ENCODE results near the gene RAB34.

Gene RAB34

DNA sequence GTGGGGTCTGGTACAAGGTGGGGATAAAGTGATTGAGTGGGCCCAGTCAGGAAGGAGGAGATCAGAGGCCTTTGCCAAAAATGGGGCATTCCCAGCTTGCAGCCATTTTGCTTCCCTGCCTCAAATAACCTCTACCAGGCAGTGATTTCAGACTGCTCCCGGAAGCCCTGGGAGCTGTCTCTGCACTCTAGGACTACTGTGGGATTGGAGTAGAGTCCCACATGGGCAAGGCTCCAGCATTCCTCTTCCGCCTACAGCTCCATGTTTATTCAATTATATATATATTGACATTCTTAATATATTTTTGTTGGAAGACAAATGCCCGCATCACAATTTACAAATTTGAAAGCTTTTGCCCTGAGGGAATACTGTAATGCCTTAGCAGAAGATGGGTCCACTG lies 42.2 kb downstream of the RAB34 start:
- no peak for DNase-seq

DNA sequence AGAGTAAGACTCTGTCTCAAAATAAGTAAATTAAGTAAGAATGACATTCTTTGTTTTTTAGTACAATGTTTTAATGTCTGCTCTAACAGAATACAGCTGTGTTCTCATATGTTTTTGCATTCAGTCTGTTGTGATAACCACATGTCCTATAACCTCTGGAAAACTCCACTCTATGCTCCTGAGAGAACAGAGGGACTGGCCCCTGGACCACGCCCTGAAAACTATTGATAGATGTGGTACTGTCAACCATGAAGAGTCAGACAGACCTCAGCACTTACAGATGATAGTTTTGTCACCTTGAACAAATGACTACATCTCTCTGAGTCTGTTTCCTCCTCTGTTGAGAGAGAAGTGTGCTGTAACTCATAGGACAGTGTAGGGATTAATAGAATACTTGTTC lies 47.8 kb downstream of the RAB34 start:
- no peak for DNase-seq

- DNase-seq, result no peak
These were observed 49.8 kb downstream of the RAB34 start for GRCh38 chr17:28667870-28668269.

GRCh38 chr17:28665994-28666393 lies 51.7 kb downstream of the RAB34 start:
- DNase-seq, result no peak
